Activated naive CD8-positive, alpha-beta T cell treated with anti-CD3 and anti-CD28 coated beads, Interleukin-2, amount 50 U/mL, for 24 hours (primary cell): ENCODE data around the gene NELFCD.

Experiments used
- ATAC-seq: fragments of 150-1000 bp; cut with Tn5 transposase; one replicate; pipeline ENCODE4 v1.10.0; 2021
- DNase-seq: peaks from one replicate; pipeline ENCODE4 v3.0.0; 2021
- H3K27ac Mint-ChIP-seq: one replicate; pipeline ENCODE4 v1.8.0; 2021; ENCODE audit warnings: mild to moderate bottlenecking, mixed read lengths
- H3K27me3 Mint-ChIP-seq: one replicate; pipeline ENCODE4 v1.8.0; 2021; ENCODE audit warnings: mixed read lengths
- H3K36me3 Mint-ChIP-seq: one replicate; pipeline ENCODE4 v1.8.0; 2021; ENCODE audit warnings: low read depth, mixed read lengths
- H3K4me1 Mint-ChIP-seq: one replicate; pipeline ENCODE4 v1.8.0; 2021; ENCODE audit warnings: mixed read lengths
- H3K4me3 Mint-ChIP-seq: one replicate; pipeline ENCODE4 v1.8.0; 2021; ENCODE audit warnings: mild to moderate bottlenecking, moderate library complexity, mixed read lengths
- H3K9me3 Mint-ChIP-seq: one replicate; pipeline ENCODE4 v1.8.0; 2021; ENCODE audit warnings: mixed read lengths

NELFCD gene

GRCh38 chr20:59043698-59044097 is 62.6 kb downstream of the NELFCD start:
- Mint-ChIP-seq H3K36me3 (peaks cover 25% of the 10 kb centered on the region), H3K4me3 (peak overlapping the region; percentile 71), H3K27ac (peak overlapping the region; percentile 84), H3K27me3 (no peaks in the 10 kb centered on the region), H3K4me1 (peaks cover 65% of the 10 kb centered on the region), H3K9me3 (no peaks in the 10 kb centered on the region)
- DNase-seq (peak; percentile 20), ATAC-seq (no peak)

GRCh38 chr20:59044295-59044694 is 63.2 kb downstream of the NELFCD start:
- Mint-ChIP-seq H3K27me3 (no peaks in the 10 kb centered on the region), H3K4me3 (no peak overlapping the region), H3K9me3 (no peaks in the 10 kb centered on the region), H3K36me3 (peaks cover 20% of the 10 kb centered on the region), H3K4me1 (peaks cover 60% of the 10 kb centered on the region), H3K27ac (no peak overlapping the region)
- ATAC-seq (no peak), DNase-seq (no peak)
